Thymus (tissue), 11 donors: ENCODE data around the gene ST7. TPM values are rescaled to one million over a fixed set of nuclear protein-coding genes. Genes with fewer than 3 reads are reported as not detected.
"Not testable (repeated sequence)": the region's sequence is repeated elsewhere in the genome, so short reads cannot be mapped to it uniquely, and the experiment has no call there.

Experiments
- DNase-seq, 9 donors: peaks; one replicate each; pipeline ENCODE4 v3.0.0-alpha.2; 2013; ENCODE audit warnings: low spot score in 9 of 9, low read depth in 6 of 9, missing footprints in 1 of 9
- H3K27ac ChIP-seq, 2 donors: one replicate each; pipeline ENCODE4 v1.5.1; 2013; ENCODE audit warnings: control low read depth in 1 of 2, low read depth in 1 of 2, low read length in 1 of 2, mild to moderate bottlenecking in 1 of 2, moderate library complexity in 1 of 2
- H3K27me3 ChIP-seq, 2 donors: one replicate each; pipeline ENCODE4 v1.5.1; 2013; ENCODE audit warnings: low read length in 1 of 2; ENCODE audit not compliant: control insufficient read depth in 2 of 2, insufficient read depth in 1 of 2
- H3K36me3 ChIP-seq, 2 donors: one replicate each; pipeline ENCODE4 v1.5.1; 2013; ENCODE audit warnings: low read length in 1 of 2, mild to moderate bottlenecking in 1 of 2, moderate library complexity in 1 of 2; ENCODE audit not compliant: control insufficient read depth in 2 of 2, insufficient read depth in 2 of 2
- H3K4me1 ChIP-seq, 2 donors: one replicate each; pipeline ENCODE4 v1.5.1; 2013; ENCODE audit warnings: low read length in 2 of 2; ENCODE audit not compliant: control insufficient read depth in 2 of 2, insufficient read depth in 2 of 2
- H3K4me3 ChIP-seq, 2 donors: one replicate each; pipeline ENCODE4 v1.5.1; 2013; ENCODE audit warnings: low read length in 2 of 2, control low read depth in 1 of 2, mild to moderate bottlenecking in 1 of 2
- H3K9me3 ChIP-seq, 2 donors: one replicate each; pipeline ENCODE4 v1.5.1; 2013; ENCODE audit warnings: low read length in 1 of 2, mild to moderate bottlenecking in 1 of 2; ENCODE audit not compliant: control insufficient read depth in 2 of 2, insufficient read depth in 1 of 2
- WGBS: extraction: QIAGEN DNeasy Blood & Tissue Kit; methylation state at CpG from one replicate; pipeline ENCODE4 v1.1.7; 2013; 5-methylcytosine and 5-hydroxymethylcytosine counted together
- polyA plus RNA-seq: library from polyadenylated mRNA; stranded (reverse); fragments of 200-250 nt; gene quantifications from one replicate; pipeline ENCODE4 v1.2.3, GENCODE V29; 2013
- total RNA-seq: library from RNA; stranded (reverse); fragments of 120-200 nt; gene quantifications from one replicate; pipeline ENCODE4 v1.2.4, GENCODE V29; 2013
- donor health status: healthy.

ST7 gene
- total and polyA plus RNA-seq, 2 donors = 9.3 to 11.5 TPM

DNA sequence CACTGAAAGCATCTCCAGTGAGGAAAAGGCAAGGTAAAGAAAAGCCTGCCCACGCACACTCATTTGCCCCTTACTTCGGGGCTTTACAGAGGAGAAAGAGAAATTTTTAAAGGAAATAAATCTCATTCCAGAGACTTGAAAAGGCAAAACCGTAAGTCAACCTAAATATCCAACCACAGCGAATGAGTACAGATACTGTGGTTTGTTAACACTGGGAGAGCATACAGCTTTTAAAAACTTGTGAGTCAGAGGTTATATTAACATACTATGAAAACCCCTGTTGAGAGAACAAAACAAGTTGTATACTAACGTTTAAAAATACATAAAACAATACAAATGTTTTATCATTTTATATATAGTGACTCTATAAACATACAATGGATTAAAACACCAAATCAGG, 28.6 kb upstream of the ST7 start:
- H3K27me3 ChIP-seq = no peaks in the 10 kb centered on the region

DNA sequence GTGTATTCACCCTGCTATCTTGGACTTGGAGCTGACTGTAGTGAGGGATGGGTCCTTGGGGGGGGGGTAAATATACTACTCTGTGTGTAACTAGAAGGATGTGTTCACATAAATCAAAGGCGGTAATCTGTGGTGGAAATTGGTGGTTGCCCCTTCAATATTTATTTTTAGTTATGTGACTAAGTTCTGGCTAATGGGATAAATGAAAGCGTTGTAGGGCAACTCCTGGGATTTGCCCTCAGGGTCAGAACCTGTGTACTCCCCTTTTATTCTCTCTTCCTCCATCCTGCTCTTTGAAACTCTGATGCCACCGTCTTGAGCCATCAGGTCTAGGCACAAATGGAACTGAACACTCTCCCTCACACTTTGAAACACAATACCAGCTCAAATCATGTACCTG, 24.3 kb upstream of the ST7 start:
- no peaks in the 10 kb centered on the region for H3K27me3 ChIP-seq
- peaks cover 0 to 2% of the 10 kb centered on the region in 2 donors for H3K4me1 ChIP-seq
- no peak for DNase-seq
- WGBS = 94% methylated on average over 3 of the region's 3 CpGs
- no peaks in the 10 kb centered on the region for H3K9me3 ChIP-seq
- no peak overlapping the region for H3K4me3 ChIP-seq
- no peaks in the 10 kb centered on the region for H3K36me3 ChIP-seq
- H3K27ac ChIP-seq = no peak overlapping the region

More for the DNA sequence above, 28.6 kb upstream of the ST7 start:
- Histone ChIP-seq H3K4me1 (peaks cover 0 to 4% of the 10 kb centered on the region in 2 donors), H3K27ac (no peak overlapping the region), H3K4me3 (no peak overlapping the region), H3K9me3 (no peaks in the 10 kb centered on the region), H3K36me3 (no peaks in the 10 kb centered on the region)
- WGBS = 91% methylated on average over 5 of the region's 5 CpGs
- DNase-seq = no peak

DNA sequence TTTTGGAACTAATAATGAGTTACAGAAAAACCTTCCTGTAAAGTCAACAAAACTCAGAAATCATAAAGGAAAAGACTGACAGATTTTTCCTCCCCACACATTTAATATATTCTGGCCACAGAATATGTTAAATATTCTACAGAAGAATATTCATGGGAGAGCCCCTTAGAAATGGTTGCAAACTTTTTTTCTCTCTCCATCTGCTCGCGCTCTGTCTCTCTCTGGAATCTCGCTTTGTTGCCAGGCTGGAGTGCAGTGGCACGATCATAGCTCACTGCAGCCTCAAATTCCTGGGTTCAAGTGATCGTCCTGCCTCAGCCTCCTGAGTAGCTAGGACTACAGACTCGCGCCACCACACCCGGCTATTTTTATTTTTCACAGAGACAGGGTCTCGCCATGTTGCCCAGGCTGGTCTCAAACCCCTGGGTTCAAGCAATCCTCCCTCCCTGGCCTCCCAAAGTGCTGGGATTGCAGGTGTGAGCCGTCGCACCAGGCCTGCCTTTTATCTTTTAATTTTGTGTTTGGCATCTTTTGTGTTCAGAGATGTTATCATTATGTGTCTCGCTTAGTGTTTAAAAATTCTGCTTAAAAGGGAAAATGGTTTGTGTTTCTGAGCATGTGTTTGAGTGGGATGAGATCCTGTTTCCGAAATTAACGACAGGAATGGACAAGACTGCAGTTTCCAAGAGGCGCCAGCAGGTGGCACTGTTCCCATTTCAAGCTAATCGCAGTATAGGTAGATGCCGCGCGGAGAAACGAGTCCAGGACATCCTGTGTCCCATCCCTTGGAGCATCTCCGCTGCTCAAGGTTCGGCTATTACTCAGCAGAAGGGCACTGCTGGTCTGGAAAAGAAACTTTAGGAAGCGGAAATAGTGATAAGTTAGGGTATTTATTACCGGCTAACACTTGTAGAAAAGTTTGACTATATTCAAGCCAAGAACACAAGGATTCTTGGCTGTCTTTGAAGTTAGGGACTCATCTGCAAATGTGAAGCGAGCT, 23.1 kb upstream of the ST7 start:
- H3K9me3 ChIP-seq = no peaks in the 10 kb centered on the region
- WGBS = 50% methylated on average over 25 of the region's 25 CpGs
- H3K36me3 ChIP-seq = no peaks in the 10 kb centered on the region
- H3K4me1 ChIP-seq = peaks cover 0 to 2% of the 10 kb centered on the region in 2 donors
- H3K27me3 ChIP-seq = no peaks in the 10 kb centered on the region
- no peak overlapping the region for H3K27ac ChIP-seq
- H3K4me3 ChIP-seq = no peak overlapping the region
- peak in 8 of 9 donors; percentile 45 to 79 (median 60) for DNase-seq

DNA sequence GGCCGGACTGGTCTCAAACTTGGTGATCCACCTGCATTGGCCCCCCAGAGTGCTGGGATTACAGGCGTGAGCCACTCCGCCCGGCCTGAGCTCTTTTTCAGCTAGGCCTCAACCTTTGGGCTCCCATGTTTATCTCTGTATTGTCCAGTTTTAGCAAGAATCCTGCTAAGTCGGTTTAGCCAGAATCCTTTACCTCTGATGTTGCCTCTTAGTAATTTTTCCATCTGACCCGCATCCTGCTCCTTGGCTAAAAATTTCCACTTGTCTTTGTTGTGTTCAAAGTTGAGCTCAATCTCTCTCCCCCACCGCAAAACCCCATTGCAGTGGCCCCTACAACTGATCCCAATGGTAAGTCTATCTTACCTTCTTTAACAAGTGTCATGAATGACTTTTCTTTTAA, 20.7 kb upstream of the ST7 start:
- 98% methylated on average over 7 of the region's 7 CpGs for WGBS
- Histone ChIP-seq H3K36me3 (no peaks in the 10 kb centered on the region), H3K4me3 (no peak overlapping the region), H3K27ac (no peak overlapping the region), H3K27me3 (no peaks in the 10 kb centered on the region), H3K4me1 (peaks cover 0 to 2% of the 10 kb centered on the region in 2 donors), H3K9me3 (no peaks in the 10 kb centered on the region)
- no peak for DNase-seq

DNA sequence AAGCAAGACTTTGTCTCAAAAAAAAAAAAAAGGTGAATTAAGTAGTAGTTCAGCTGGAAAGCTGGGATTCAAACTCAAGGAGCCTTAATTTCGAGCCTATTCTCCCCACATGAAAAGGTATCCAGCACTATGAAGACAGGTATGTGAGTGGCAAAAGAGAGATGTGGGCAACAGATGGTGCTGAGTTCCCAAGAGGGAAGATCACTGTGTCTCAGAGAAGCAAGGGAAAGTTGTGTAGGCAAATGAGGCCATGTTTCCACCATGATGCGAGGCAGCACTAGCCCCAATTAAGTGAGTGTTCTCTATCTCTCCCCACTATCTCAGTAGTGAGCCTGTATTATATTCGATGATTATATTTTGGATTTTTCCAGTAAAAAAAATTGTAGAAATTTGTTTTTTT, 19.8 kb upstream of the ST7 start:
- Histone ChIP-seq H3K4me1 (peaks cover 0 to 2% of the 10 kb centered on the region in 2 donors), H3K27me3 (no peaks in the 10 kb centered on the region), H3K36me3 (no peaks in the 10 kb centered on the region), H3K4me3 (no peak overlapping the region), H3K9me3 (no peaks in the 10 kb centered on the region), H3K27ac (no peak overlapping the region)
- 78% methylated on average over 3 of the region's 3 CpGs for WGBS
- DNase-seq = no peak

GRCh38 chr7:116934580-116934979, 18.7 kb upstream of the ST7 start:
- peaks cover 0 to 2% of the 10 kb centered on the region in 2 donors for H3K4me1 ChIP-seq
- no peaks in the 10 kb centered on the region for H3K27me3 ChIP-seq
- H3K4me3 ChIP-seq = no peak overlapping the region
- H3K27ac ChIP-seq = no peak overlapping the region
- WGBS = 84% methylated on average over 2 of the region's 2 CpGs
- no peaks in the 10 kb centered on the region for H3K36me3 ChIP-seq
- no peaks in the 10 kb centered on the region for H3K9me3 ChIP-seq
- no peak for DNase-seq

DNA sequence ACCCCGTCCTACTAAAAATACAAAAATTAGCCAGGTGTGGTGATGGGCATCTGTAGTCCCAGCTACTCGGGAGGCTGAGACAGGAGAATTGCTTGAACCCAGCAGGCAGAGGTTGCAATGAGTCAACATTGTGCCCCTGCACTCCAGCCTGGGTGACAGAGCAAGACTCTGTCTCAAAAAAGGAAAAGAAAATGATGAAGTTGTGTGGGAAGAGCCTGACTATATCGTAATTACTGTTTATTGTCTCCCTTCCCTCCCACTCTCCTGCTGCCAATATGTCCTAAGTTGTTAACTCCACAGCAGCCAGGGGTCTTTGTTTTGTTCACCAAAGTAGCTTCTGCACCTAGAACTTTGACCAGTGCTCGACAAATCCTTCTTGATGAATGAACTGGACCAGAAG, 16.5 kb upstream of the ST7 start:
- not testable (repeated sequence) for H3K27me3 ChIP-seq, H3K36me3 ChIP-seq, H3K27ac ChIP-seq, H3K4me3 ChIP-seq, DNase-seq, H3K4me1 ChIP-seq, H3K9me3 ChIP-seq
- 85% methylated on average over 4 of the region's 4 CpGs for WGBS

GRCh38 chr7:116938678-116939077, 14.6 kb upstream of the ST7 start:
- 91% methylated on average over 2 of the region's 2 CpGs for WGBS
- H3K4me3 ChIP-seq = no peak overlapping the region
- no peaks in the 10 kb centered on the region for H3K27me3 ChIP-seq
- DNase-seq = no peak
- no peaks in the 10 kb centered on the region for H3K36me3 ChIP-seq
- H3K27ac ChIP-seq = no peak overlapping the region
- no peaks in the 10 kb centered on the region for H3K9me3 ChIP-seq
- no peaks in the 10 kb centered on the region for H3K4me1 ChIP-seq

DNA sequence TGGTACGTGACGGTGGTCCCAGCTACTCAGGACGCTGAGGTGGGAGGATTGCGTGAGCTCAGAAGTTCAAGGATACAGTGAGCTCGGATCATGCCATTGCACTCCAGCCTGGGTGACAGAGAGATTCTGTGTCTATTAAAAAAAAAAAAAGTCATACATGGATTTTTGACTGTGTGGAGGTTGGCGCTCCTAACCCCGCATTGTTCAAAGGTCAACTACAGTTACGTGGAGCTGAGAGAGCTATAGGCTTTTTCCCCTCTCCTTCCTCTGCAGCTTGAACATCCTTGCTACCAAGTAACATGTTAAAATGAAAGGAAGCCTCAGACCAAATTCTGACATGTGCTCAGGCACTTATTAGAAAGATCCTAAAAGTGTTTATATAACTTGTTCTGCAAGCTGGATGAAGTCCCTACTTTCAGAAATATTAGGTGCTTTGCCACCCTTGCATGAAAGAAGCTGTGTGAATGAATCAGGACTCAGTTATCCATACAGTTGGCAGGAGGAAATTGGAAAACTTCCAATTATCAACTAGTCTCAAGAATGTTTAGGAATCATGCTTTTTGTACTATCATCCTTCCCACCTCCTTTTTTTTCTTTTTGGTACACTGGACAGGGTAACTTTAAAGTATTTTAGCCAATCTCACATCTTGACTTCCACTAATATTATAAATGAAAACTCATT, 12.5 kb upstream of the ST7 start:
- WGBS = 84% methylated on average over 8 of the region's 8 CpGs
- Histone ChIP-seq H3K36me3 (no peaks in the 10 kb centered on the region), H3K27ac (no peak overlapping the region), H3K9me3 (no peaks in the 10 kb centered on the region), H3K4me1 (no peaks in the 10 kb centered on the region), H3K27me3 (no peaks in the 10 kb centered on the region), H3K4me3 (no peak overlapping the region)
- no peak for DNase-seq
